ENCODE results near the gene GRK1.

Gene GRK1

GRCh38 chr13:113771709-113772331, 104.8 kb downstream of the GRK1 start:
- H3K27ac ChIP-seq (ENCODE audit: low read depth, low read length): no peak overlapping the region
- H3K4me3 ChIP-seq (ENCODE audit: low read depth in 1 of 5, low read length in 5 of 5): no peak overlapping the region
- H3K4me1 ChIP-seq (ENCODE audit: control insufficient read depth in 5 of 5, insufficient read depth in 5 of 5, low read length in 5 of 5): peaks cover 0 to 8% (median 2%) of the 10 kb centered on the region in 5 donors
- H3K9me3 ChIP-seq (ENCODE audit: control insufficient read depth in 5 of 5, low read length in 5 of 5): peaks cover 0 to 8% (median 0%) of the 10 kb centered on the region in 5 donors
- H3K27me3 ChIP-seq (ENCODE audit: control insufficient read depth in 5 of 5, insufficient read depth in 4 of 5, low read length in 5 of 5): peaks cover 2 to 8% (median 6%) of the 10 kb centered on the region in 5 donors
- peaks cover 0 to 25% (median 4%) of the 10 kb centered on the region in 5 donors for H3K36me3 ChIP-seq (ENCODE audit: control insufficient read depth in 5 of 5, insufficient read depth in 5 of 5, low read length in 5 of 5)
- no peak overlapping the region for H3K9ac ChIP-seq (ENCODE audit: low read length in 5 of 5)

GRCh38 chr13:113774177-113775107, 107.4 kb downstream of the GRK1 start:
- H3K27ac ChIP-seq (ENCODE audit: low read depth, low read length): no peak overlapping the region
- H3K4me3 ChIP-seq (ENCODE audit: low read depth in 1 of 5, low read length in 5 of 5): no peak overlapping the region
- no peak overlapping the region for H3K9ac ChIP-seq (ENCODE audit: low read length in 5 of 5)
- peaks cover 10 to 19% (median 14%) of the 10 kb centered on the region in 5 donors for H3K27me3 ChIP-seq (ENCODE audit: control insufficient read depth in 5 of 5, insufficient read depth in 4 of 5, low read length in 5 of 5)
- peaks cover 0 to 8% (median 0%) of the 10 kb centered on the region in 5 donors for H3K4me1 ChIP-seq (ENCODE audit: control insufficient read depth in 5 of 5, insufficient read depth in 5 of 5, low read length in 5 of 5)
- peaks cover 0 to 8% (median 0%) of the 10 kb centered on the region in 5 donors for H3K9me3 ChIP-seq (ENCODE audit: control insufficient read depth in 5 of 5, low read length in 5 of 5)
- H3K36me3 ChIP-seq (ENCODE audit: control insufficient read depth in 5 of 5, insufficient read depth in 5 of 5, low read length in 5 of 5): peaks cover 0 to 14% (median 3%) of the 10 kb centered on the region in 5 donors

GRCh38 chr13:113775451-113776145, 108.6 kb downstream of the GRK1 start:
- Histone ChIP-seq H3K9ac (ENCODE audit: low read length in 5 of 5) (no peak overlapping the region), H3K27ac (ENCODE audit: low read depth, low read length) (no peak overlapping the region), H3K36me3 (ENCODE audit: control insufficient read depth in 5 of 5, insufficient read depth in 5 of 5, low read length in 5 of 5) (peaks cover 0 to 4% (median 2%) of the 10 kb centered on the region in 5 donors), H3K4me3 (ENCODE audit: low read depth in 1 of 5, low read length in 5 of 5) (no peak overlapping the region), H3K4me1 (ENCODE audit: control insufficient read depth in 5 of 5, insufficient read depth in 5 of 5, low read length in 5 of 5) (peaks cover 0 to 8% (median 0%) of the 10 kb centered on the region in 5 donors), H3K9me3 (ENCODE audit: control insufficient read depth in 5 of 5, low read length in 5 of 5) (peaks cover 0 to 8% (median 0%) of the 10 kb centered on the region in 5 donors), H3K27me3 (ENCODE audit: control insufficient read depth in 5 of 5, insufficient read depth in 4 of 5, low read length in 5 of 5) (peaks cover 10 to 19% (median 14%) of the 10 kb centered on the region in 5 donors)

- peaks cover 10 to 19% (median 14%) of the 10 kb centered on the region in 5 donors for H3K27me3 ChIP-seq (ENCODE audit: control insufficient read depth in 5 of 5, insufficient read depth in 4 of 5, low read length in 5 of 5)
Measured at GRCh38 chr13:113776231-113777125, 109.5 kb downstream of the GRK1 start.

GRCh38 chr13:113777311-113778260, 110.6 kb downstream of the GRK1 start:
- Histone ChIP-seq H3K9me3 (ENCODE audit: control insufficient read depth in 5 of 5, low read length in 5 of 5) (peaks cover 0 to 2% (median 0%) of the 10 kb centered on the region in 5 donors), H3K9ac (ENCODE audit: low read length in 5 of 5) (no peak overlapping the region), H3K36me3 (ENCODE audit: control insufficient read depth in 5 of 5, insufficient read depth in 5 of 5, low read length in 5 of 5) (peaks cover 0 to 2% (median 0%) of the 10 kb centered on the region in 5 donors), H3K27ac (ENCODE audit: low read depth, low read length) (no peak overlapping the region), H3K27me3 (ENCODE audit: control insufficient read depth in 5 of 5, insufficient read depth in 4 of 5, low read length in 5 of 5) (peaks cover 10 to 19% (median 14%) of the 10 kb centered on the region in 5 donors), H3K4me1 (ENCODE audit: control insufficient read depth in 5 of 5, insufficient read depth in 5 of 5, low read length in 5 of 5) (peaks cover 0 to 8% (median 0%) of the 10 kb centered on the region in 5 donors), H3K4me3 (ENCODE audit: low read depth in 1 of 5, low read length in 5 of 5) (no peak overlapping the region)

More at GRCh38 chr13:113776231-113777125, 109.5 kb downstream of the GRK1 start:
- H3K4me1 ChIP-seq (ENCODE audit: control insufficient read depth in 5 of 5, insufficient read depth in 5 of 5, low read length in 5 of 5): peaks cover 0 to 8% (median 0%) of the 10 kb centered on the region in 5 donors
- H3K36me3 ChIP-seq (ENCODE audit: control insufficient read depth in 5 of 5, insufficient read depth in 5 of 5, low read length in 5 of 5): peaks cover 0 to 2% (median 0%) of the 10 kb centered on the region in 5 donors
- peaks cover 0 to 6% (median 0%) of the 10 kb centered on the region in 5 donors for H3K9me3 ChIP-seq (ENCODE audit: control insufficient read depth in 5 of 5, low read length in 5 of 5)
- no peak overlapping the region for H3K9ac ChIP-seq (ENCODE audit: low read length in 5 of 5)
- H3K4me3 ChIP-seq (ENCODE audit: low read depth in 1 of 5, low read length in 5 of 5): no peak overlapping the region
- no peak overlapping the region for H3K27ac ChIP-seq (ENCODE audit: low read depth, low read length)

GRCh38 chr13:113781571-113781970, 114.6 kb downstream of the GRK1 start:
- Histone ChIP-seq H3K4me1 (ENCODE audit: control insufficient read depth in 5 of 5, insufficient read depth in 5 of 5, low read length in 5 of 5) (no peaks in the 10 kb centered on the region), H3K9me3 (ENCODE audit: control insufficient read depth in 5 of 5, low read length in 5 of 5) (no peaks in the 10 kb centered on the region), H3K27me3 (ENCODE audit: control insufficient read depth in 5 of 5, insufficient read depth in 4 of 5, low read length in 5 of 5) (peaks cover 5 to 17% (median 14%) of the 10 kb centered on the region in 5 donors), H3K36me3 (ENCODE audit: control insufficient read depth in 5 of 5, insufficient read depth in 5 of 5, low read length in 5 of 5) (peaks cover 0 to 8% (median 0%) of the 10 kb centered on the region in 5 donors), H3K4me3 (ENCODE audit: low read depth in 1 of 5, low read length in 5 of 5) (no peak overlapping the region), H3K27ac (ENCODE audit: low read depth, low read length) (no peak overlapping the region), H3K9ac (ENCODE audit: low read length in 5 of 5) (no peak overlapping the region)

GRCh38 chr13:113782472-113782871, 115.5 kb downstream of the GRK1 start:
- H3K36me3 ChIP-seq (ENCODE audit: control insufficient read depth in 5 of 5, insufficient read depth in 5 of 5, low read length in 5 of 5): peaks cover 0 to 8% (median 0%) of the 10 kb centered on the region in 5 donors
- H3K9me3 ChIP-seq (ENCODE audit: control insufficient read depth in 5 of 5, low read length in 5 of 5): no peaks in the 10 kb centered on the region
- no peak overlapping the region for H3K9ac ChIP-seq (ENCODE audit: low read length in 5 of 5)
- no peak overlapping the region for H3K27ac ChIP-seq (ENCODE audit: low read depth, low read length)
- no peak overlapping the region for H3K4me3 ChIP-seq (ENCODE audit: low read depth in 1 of 5, low read length in 5 of 5)
- H3K27me3 ChIP-seq (ENCODE audit: control insufficient read depth in 5 of 5, insufficient read depth in 4 of 5, low read length in 5 of 5): peaks cover 0 to 10% (median 5%) of the 10 kb centered on the region in 5 donors
- no peaks in the 10 kb centered on the region for H3K4me1 ChIP-seq (ENCODE audit: control insufficient read depth in 5 of 5, insufficient read depth in 5 of 5, low read length in 5 of 5)

- Histone ChIP-seq H3K36me3 (ENCODE audit: control insufficient read depth in 5 of 5, insufficient read depth in 5 of 5, low read length in 5 of 5) (peaks cover 0 to 6% (median 0%) of the 10 kb centered on the region in 5 donors), H3K4me1 (ENCODE audit: control insufficient read depth in 5 of 5, insufficient read depth in 5 of 5, low read length in 5 of 5) (no peaks in the 10 kb centered on the region), H3K9ac (ENCODE audit: low read length in 5 of 5) (no peak overlapping the region), H3K27me3 (ENCODE audit: control insufficient read depth in 5 of 5, insufficient read depth in 4 of 5, low read length in 5 of 5) (peaks cover 0 to 4% (median 0%) of the 10 kb centered on the region in 5 donors), H3K4me3 (ENCODE audit: low read depth in 1 of 5, low read length in 5 of 5) (no peak overlapping the region), H3K9me3 (ENCODE audit: control insufficient read depth in 5 of 5, low read length in 5 of 5) (no peaks in the 10 kb centered on the region), H3K27ac (ENCODE audit: low read depth, low read length) (no peak overlapping the region)
Measured at GRCh38 chr13:113783200-113783881, 116.3 kb downstream of the GRK1 start.
